ENCODE measurements around the gene ABCB8. TPM values are rescaled to one million over a fixed set of nuclear protein-coding genes. Genes with fewer than 3 reads are reported as not detected.

Gene ABCB8
- total RNA-seq, 2 experiments from 2014 or later, result 50.3 to 52.4 TPM

DNA sequence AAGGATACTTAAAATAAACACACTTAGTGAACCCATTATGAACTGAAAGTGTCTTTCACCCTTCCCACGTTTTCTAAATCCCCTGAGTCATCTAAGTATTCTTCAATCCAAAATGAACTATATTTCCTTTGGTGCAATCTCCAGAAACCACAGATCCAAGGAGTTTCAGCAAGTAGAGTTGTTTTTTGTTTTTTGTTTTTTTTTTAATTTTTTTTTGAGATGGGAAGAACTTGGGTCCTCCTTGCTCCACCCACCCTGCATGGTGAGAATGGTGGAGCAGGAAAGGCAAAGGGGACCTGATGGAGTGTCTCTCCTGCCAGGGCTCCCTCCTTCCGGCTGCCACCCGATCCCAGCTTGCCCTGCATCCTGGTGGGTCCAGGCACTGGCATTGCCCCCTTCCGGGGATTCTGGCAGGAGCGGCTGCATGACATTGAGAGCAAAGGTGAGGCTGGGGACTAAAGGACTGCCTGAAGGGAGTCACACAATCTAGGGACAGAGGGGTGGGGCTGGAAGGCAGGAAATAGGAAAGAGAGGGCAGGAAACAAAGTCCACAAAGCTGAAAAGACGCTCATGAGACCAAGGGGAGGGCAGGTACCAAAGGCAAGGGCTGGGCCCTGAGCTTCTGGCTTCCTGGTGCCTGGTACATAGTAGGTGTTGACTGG is 16.1 kb upstream of the ABCB8 start:
- DNase-seq (no peak), ATAC-seq (no peak)
- peaks cover 2% of the 10 kb centered on the region for H3K36me3 Mint-ChIP-seq
- CTCF ChIA-PET, result interaction anchor here (0.8 to 6.9 kb wide), 5 partner anchors 16 to 103 kb away, joined by 3 to 38 read pairs (median 16); partner anchors contain the start of genes ABCB8 and NOS3
- H3K4me3 Mint-ChIP-seq, result no peak overlapping the region
- peaks cover 3% of the 10 kb centered on the region for H3K27me3 Mint-ChIP-seq
- peaks cover 67% of the 10 kb centered on the region for H3K4me1 Mint-ChIP-seq
- H3K27ac Mint-ChIP-seq, result peak overlapping the region; percentile 75
- H3K9me3 Mint-ChIP-seq (ENCODE audit: low read depth), result no peaks in the 10 kb centered on the region

DNA sequence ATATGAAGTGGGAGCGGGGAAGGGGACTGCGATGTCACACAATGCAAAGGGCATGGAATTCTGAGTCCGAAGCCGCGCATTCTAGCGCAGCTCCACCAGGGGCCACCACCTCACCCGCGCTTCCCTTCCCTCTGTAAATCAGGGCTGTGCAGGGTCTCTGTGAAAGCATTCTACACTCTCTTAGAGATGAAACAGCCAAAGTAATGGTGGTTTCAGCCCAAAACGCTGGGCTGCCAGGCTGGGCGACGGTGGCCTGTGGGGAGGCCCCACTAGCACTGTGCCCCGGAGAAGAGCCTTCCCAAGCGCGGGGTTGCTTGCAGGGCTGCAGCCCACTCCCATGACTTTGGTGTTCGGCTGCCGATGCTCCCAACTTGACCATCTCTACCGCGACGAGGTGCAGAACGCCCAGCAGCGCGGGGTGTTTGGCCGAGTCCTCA is 15.3 kb upstream of the ABCB8 start:
- Mint-ChIP-seq H3K27me3 (peaks cover 5% of the 10 kb centered on the region), H3K4me1 (peaks cover 66% of the 10 kb centered on the region), H3K4me3 (no peak overlapping the region), H3K9me3 (ENCODE audit: low read depth) (no peaks in the 10 kb centered on the region), H3K36me3 (peaks cover 2% of the 10 kb centered on the region), H3K27ac (peak overlapping the region; percentile 63)
- no peak for ATAC-seq
- CTCF ChIA-PET, result interaction anchor here (0.8 to 2.8 kb wide), 4 partner anchors 15 to 115 kb away, joined by 3 to 16 read pairs (median 6); partner anchors contain the start of gene ABCB8
- DNase-seq, result no peak

DNA sequence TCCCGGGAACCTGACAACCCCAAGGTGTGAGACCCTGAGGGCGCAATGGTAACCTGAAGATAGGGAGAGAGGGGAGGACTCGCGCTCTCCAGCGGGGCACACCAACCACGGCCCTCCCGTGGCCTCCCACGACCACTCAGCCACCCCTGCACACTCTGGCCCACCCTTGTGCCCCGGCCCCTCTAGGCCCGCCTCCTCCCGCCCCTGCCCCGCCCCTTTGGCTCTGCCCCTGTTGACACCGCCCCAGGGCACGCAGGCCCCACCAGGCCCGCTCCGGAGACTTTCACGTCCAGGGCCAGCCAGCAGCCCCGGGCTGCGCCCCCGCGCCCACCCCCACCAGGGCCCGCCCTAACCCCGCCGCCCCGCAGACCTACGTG is 14.9 kb upstream of the ABCB8 start:
- no peak for DNase-seq
- Mint-ChIP-seq H3K36me3 (peaks cover 2% of the 10 kb centered on the region), H3K27ac (no peak overlapping the region), H3K4me3 (peak overlapping the region; percentile 82), H3K9me3 (ENCODE audit: low read depth) (no peaks in the 10 kb centered on the region), H3K4me1 (peaks cover 66% of the 10 kb centered on the region), H3K27me3 (peaks cover 9% of the 10 kb centered on the region)
- CTCF ChIA-PET, result interaction anchor here (1.0 to 7.8 kb wide), 7 partner anchors 9 to 115 kb away, joined by 3 to 61 read pairs (median 7); partner anchors contain the start of gene ABCB8
- no peak for ATAC-seq

DNA sequence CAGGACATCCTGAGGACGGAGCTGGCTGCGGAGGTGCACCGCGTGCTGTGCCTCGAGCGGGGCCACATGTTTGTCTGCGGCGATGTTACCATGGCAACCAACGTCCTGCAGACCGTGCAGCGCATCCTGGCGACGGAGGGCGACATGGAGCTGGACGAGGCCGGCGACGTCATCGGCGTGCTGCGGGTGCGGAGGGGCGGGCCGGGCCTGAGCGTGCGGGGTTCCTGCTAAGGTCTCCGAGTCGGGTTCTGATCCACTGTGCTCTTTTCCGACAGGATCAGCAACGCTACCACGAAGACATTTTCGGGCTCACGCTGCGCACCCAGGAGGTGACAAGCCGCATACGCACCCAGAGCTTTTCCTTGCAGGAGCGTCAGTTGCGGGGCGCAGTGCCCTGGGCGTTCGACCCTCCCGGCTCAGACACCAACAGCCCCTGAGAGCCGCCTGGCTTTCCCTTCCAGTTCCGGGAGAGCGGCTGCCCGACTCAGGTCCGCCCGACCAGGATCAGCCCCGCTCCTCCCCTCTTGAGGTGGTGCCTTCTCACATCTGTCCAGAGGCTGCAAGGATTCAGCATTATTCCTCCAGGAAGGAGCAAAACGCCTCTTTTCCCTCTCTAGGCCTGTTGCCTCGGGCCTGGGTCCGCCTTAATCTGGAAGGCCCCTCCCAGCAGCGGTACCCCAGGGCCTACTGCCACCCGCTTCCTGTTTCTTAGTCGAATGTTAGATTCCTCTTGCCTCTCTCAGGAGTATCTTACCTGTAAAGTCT is 14.3 kb upstream of the ABCB8 start:
- Mint-ChIP-seq H3K36me3 (peaks cover 2% of the 10 kb centered on the region), H3K4me1 (peaks cover 66% of the 10 kb centered on the region), H3K4me3 (peak overlapping the region; percentile 82), H3K27ac (peak overlapping the region; percentile 96), H3K9me3 (ENCODE audit: low read depth) (no peaks in the 10 kb centered on the region), H3K27me3 (peaks cover 13% of the 10 kb centered on the region)
- CTCF ChIA-PET, result interaction anchor here (0.7 to 7.8 kb wide), 9 partner anchors 8 to 210 kb away, joined by 3 to 61 read pairs (median 6); partner anchors contain the start of gene ABCB8
- DNase-seq, result peak; percentile 97
- ATAC-seq, result peak; percentile 74

DNA sequence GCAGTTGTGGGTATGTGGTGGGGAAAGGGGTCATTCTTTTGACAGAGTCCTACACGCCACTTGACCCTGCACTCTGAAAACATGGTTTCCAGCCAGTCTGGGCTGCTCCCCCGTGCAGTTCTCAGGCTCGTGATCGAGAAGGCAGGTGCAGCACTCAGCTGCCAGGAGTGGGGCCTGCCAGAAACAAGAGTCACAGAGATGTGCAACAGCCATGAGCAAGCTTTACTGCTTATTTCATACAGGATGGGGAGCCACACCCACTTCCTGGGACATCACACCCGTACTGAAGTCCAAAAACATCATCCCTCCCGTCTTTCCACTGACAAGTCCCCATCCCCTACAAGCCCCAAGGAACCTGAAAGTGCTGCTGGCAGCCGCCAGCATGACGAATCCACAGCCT is 13.3 kb upstream of the ABCB8 start:
- Mint-ChIP-seq H3K36me3 (peaks cover 2% of the 10 kb centered on the region), H3K9me3 (ENCODE audit: low read depth) (no peaks in the 10 kb centered on the region), H3K4me3 (peak overlapping the region; percentile 44), H3K4me1 (peaks cover 71% of the 10 kb centered on the region), H3K27ac (peak overlapping the region; percentile 96), H3K27me3 (peaks cover 21% of the 10 kb centered on the region)
- no peak for ATAC-seq
- CTCF ChIA-PET, result interaction anchor here (0.7 to 7.8 kb wide), 9 partner anchors 13 to 209 kb away, joined by 3 to 61 read pairs (median 7); partner anchors contain the start of gene ABCB8
- no peak for DNase-seq

DNA sequence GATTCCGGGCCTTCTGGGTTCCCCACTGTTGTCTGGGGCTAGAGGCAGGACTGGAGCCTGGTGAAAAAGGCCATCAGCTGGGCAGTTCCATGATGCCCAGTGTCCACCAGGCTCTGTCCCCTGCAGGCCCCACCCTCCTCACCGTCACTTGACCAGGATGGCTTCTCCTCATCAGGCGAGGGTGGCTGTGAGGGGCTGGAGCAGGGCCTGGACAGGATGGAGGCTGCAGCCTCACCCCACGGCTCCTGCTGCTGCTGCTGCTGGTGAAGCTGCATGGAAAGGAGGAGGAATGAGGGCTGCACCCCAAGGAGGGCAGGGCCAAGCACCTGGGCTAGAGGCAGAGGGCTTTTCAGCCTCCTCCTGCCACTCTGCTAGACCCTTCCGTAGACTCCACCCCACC is 12.3 kb upstream of the ABCB8 start:
- Mint-ChIP-seq H3K27me3 (peaks cover 31% of the 10 kb centered on the region), H3K27ac (no peak overlapping the region), H3K4me1 (peaks cover 61% of the 10 kb centered on the region), H3K9me3 (ENCODE audit: low read depth) (no peaks in the 10 kb centered on the region), H3K4me3 (no peak overlapping the region), H3K36me3 (peaks cover 2% of the 10 kb centered on the region)
- DNase-seq, result peak; percentile 39
- no peak for ATAC-seq
- CTCF ChIA-PET, result interaction anchor here (2.1 to 7.8 kb wide), 3 partner anchors 9 to 53 kb away, joined by 7 to 76 read pairs (median 61); no protein-coding TSS in a partner anchor

DNA sequence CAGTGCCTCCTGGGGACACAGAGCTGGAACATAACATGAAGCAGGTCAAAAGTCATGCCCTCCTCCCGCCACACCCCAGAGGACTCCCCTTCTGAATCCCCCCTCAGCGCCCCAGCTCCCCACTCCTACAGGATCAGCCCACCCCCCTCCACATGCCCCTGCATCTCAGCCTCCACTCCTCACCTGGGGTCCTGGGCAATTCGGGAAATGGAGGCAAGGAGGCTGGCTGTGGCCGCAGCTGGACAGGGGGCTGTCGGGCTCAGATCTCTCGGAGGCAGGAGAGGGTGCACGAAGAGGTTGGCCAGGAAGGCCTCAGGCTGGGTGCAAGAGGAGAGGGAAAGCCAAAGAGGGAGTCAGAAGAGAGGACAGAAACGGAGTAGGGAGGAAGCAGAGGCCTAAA is 11.7 kb upstream of the ABCB8 start:
- no peak overlapping the region for H3K4me3 Mint-ChIP-seq

DNA sequence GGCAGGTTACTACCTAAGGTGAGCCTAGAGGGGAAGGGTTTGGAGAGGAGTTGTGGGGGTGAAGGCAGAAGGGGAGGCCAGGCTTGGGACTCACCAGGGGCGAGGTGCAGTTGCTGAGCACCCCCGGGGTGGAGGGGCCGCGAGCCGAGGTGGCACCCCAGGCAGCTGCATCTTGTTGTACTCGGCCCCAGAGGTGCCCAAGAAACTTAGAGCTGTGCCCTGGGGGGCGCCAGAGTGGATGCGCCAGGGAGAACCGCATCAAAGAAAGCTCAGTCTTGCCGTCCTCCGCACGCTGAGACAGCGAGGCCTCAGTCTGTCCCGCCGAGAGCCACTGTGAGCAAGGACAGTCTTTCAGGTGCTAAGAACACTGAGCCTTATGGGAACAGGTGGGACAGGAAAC is 11.3 kb upstream of the ABCB8 start:
- ATAC-seq (no peak), DNase-seq (peak; percentile 39)
- Mint-ChIP-seq H3K36me3 (peaks cover 2% of the 10 kb centered on the region), H3K4me3 (no peak overlapping the region), H3K27me3 (peaks cover 36% of the 10 kb centered on the region), H3K9me3 (ENCODE audit: low read depth) (no peaks in the 10 kb centered on the region), H3K27ac (no peak overlapping the region), H3K4me1 (peaks cover 55% of the 10 kb centered on the region)
- CTCF ChIA-PET, result interaction anchor here (1.5 to 7.8 kb wide), 7 partner anchors 10 to 616 kb away, joined by 3 to 76 read pairs (median 9); partner anchors contain the start of gene ABCB8

More for the DNA sequence above, 11.7 kb upstream of the ABCB8 start:
- Mint-ChIP-seq H3K4me1 (peaks cover 58% of the 10 kb centered on the region), H3K27ac (no peak overlapping the region), H3K9me3 (ENCODE audit: low read depth) (no peaks in the 10 kb centered on the region), H3K27me3 (peaks cover 36% of the 10 kb centered on the region), H3K36me3 (peaks cover 2% of the 10 kb centered on the region)
- no peak for ATAC-seq
- DNase-seq, result no peak
- CTCF ChIA-PET, result interaction anchor here (2.1 to 7.8 kb wide), 4 partner anchors 9 to 54 kb away, joined by 7 to 76 read pairs (median 64); partner anchors contain the start of gene ABCB8

DNA sequence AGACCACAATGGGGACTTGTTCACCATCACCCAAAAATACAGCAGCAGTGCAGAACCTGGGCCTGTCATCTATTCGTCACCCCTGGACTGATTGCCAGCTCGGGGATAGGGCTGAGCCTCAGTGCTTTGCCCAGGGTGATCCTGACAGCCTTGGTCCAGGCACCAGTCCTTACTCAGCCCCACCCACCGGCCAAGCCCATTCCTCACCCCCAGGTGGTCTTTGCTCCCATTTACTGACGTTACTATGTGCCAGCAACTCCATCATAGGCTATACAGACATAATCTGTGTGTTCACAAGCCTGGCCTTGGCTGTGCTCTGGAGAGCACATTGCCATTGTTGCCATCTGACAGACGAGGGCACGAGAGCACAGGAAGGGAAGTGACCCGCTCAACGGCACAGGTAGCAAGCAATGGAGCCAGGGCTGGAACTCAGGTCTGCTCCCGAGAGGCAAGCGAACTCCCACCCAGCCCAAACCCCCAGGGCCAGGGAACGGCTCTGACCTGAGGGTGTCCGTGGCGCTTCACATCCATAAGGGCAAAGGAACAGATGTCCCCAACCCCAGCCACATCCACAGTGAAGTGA is 10.8 kb upstream of the ABCB8 start:
- no peaks in the 10 kb centered on the region for H3K9me3 Mint-ChIP-seq (ENCODE audit: low read depth)
- ATAC-seq (no peak), DNase-seq (no peak)
- CTCF ChIA-PET, result interaction anchor here (0.8 to 7.8 kb wide), 22 partner anchors 10 to 615 kb away, joined by 3 to 76 read pairs (median 6); partner anchors contain the start of genes ABCB8, FASTK and TMUB1
- peaks cover 50% of the 10 kb centered on the region for H3K4me1 Mint-ChIP-seq
- H3K36me3 Mint-ChIP-seq, result peaks cover 2% of the 10 kb centered on the region
- peak overlapping the region; percentile 2 for H3K27ac Mint-ChIP-seq
- H3K4me3 Mint-ChIP-seq, result peak overlapping the region; percentile 69
- peaks cover 36% of the 10 kb centered on the region for H3K27me3 Mint-ChIP-seq

DNA sequence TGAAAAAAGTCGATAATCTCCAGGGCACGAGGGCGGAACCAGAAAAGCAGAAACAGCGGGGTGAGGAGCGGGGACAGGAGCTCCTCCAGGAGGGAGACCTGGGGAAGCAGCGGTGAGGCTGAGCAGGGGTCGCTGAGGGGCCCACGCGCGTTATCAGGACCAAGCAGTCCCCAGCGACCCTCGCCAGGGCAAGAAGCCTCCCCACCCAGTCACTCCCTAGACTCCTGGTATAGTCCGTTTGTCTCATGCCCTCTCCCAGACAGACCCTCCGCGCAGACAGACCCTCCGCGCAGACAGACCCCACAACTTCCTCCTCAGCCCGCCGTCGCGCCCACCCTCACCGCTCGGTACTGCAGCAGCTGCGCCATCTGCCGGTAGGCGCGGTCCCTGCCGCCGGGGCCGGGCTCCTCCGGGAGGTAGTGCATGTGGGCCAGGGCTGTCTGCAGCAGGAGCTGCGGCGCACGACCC is 10.3 kb upstream of the ABCB8 start:
- peak overlapping the region; percentile 69 for H3K4me3 Mint-ChIP-seq
- H3K27ac Mint-ChIP-seq, result peak overlapping the region; percentile 52
- H3K36me3 Mint-ChIP-seq, result peaks cover 2% of the 10 kb centered on the region
- H3K27me3 Mint-ChIP-seq, result peaks cover 39% of the 10 kb centered on the region
- H3K4me1 Mint-ChIP-seq, result peaks cover 45% of the 10 kb centered on the region
- DNase-seq (peak; percentile 84), ATAC-seq (peak; percentile 64)
- CTCF ChIA-PET, result interaction anchor here (0.7 to 7.8 kb wide), 29 partner anchors 11 to 615 kb away, joined by 3 to 76 read pairs (median 5); partner anchors contain the start of genes ABCB8, FASTK and TMUB1
- H3K9me3 Mint-ChIP-seq (ENCODE audit: low read depth), result no peaks in the 10 kb centered on the region

DNA sequence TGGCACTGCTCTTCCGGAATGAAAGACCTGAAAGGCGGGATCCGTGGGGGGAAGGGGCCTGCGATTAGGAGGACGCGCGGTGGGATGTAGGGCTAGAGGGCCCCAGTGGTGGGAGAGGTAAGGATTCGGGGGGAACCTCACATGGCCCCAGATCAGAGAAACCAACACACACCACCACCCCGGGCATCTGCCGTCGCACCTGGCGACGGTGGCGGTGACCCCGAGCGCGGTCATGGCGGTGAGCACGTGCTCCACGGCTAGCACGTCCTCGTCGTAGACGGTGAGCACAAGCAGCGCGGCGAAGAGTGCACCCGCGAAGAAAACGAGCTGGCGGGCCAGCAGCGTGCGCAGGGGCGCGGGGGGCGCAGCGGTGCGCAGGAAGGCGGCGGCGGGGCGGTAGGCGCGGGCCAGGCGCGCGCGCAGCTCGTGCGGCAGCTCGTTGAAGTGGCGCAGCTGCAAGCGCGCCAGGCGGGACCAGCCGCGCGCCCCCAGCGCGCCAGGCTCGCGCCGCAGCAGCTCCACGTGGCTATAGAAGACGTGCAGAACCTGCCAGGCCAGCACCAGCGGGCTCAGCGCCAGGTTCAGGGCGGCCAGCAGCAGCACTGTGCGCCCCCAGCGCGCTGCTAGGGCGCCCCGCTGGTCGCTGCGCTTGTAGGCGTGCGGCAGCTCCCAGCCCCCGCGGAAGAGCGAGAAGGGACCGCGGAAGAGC is 9.7 kb upstream of the ABCB8 start:
- Mint-ChIP-seq H3K4me3 (peak overlapping the region; percentile 69), H3K27ac (peak overlapping the region; percentile 52), H3K4me1 (peaks cover 41% of the 10 kb centered on the region), H3K9me3 (ENCODE audit: low read depth) (no peaks in the 10 kb centered on the region), H3K27me3 (peaks cover 41% of the 10 kb centered on the region), H3K36me3 (peaks cover 2% of the 10 kb centered on the region)
- DNase-seq (peak; percentile 47), ATAC-seq (peak; percentile 28)
- CTCF ChIA-PET, result interaction anchor here (0.7 to 7.8 kb wide), 31 partner anchors 11 to 614 kb away, joined by 3 to 76 read pairs (median 5); partner anchors contain the start of genes ABCB8, FASTK and TMUB1

DNA sequence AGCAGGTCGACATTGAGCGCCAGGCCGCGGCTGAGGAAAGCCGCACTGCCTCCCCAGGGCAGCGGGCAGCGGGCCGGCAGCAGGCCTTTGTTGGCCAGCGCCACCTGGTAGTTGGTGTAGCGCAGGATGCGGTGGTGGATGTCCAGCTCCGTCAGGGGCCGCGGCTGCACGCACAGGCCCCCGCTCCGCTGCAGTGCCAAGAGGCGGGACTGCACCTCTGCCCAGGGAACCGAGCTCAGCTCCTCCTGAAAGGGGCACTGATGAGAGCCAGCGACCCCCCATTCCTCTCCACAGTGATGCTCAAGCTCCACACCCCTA is 9.2 kb upstream of the ABCB8 start:
- Mint-ChIP-seq H3K4me1 (peaks cover 37% of the 10 kb centered on the region), H3K36me3 (peaks cover 2% of the 10 kb centered on the region), H3K9me3 (ENCODE audit: low read depth) (no peaks in the 10 kb centered on the region), H3K4me3 (peak overlapping the region; percentile 32), H3K27ac (no peak overlapping the region), H3K27me3 (peaks cover 41% of the 10 kb centered on the region)
- no peak for DNase-seq
- CTCF ChIA-PET, result interaction anchor here (0.7 to 7.8 kb wide), 23 partner anchors 12 to 585 kb away, joined by 3 to 76 read pairs (median 7); partner anchors contain the start of genes ABCB8 and TMUB1
- ATAC-seq, result no peak

All from activated CD8-positive, alpha-beta memory T cell treated with anti-CD3 and anti-CD28 coated beads, Interleukin-2, amount 10 ng/mL, durations not matched to agents 7 days and 5 days (primary cell).